ENCODE results near the gene NEDD9. TPM values are rescaled to one million over a fixed set of nuclear protein-coding genes. Genes with fewer than 3 reads are reported as not detected.

Gene NEDD9
- polyA plus RNA-seq, 3 donors: 65.9 to 75.7 (median 67.6) TPM

- DNase-seq (ENCODE audit: extremely low read depth in 1 of 11, low read depth in 9 of 11, low spot score in 4 of 11): no peak
These were observed 19.8 kb downstream of the NEDD9 start for GRCh38 chr6:11212664-11213063.

GRCh38 chr6:11211254-11211653 lies 21.2 kb downstream of the NEDD9 start:
- DNase-seq (ENCODE audit: extremely low read depth in 1 of 11, low read depth in 9 of 11, low spot score in 4 of 11): no peak

DNA sequence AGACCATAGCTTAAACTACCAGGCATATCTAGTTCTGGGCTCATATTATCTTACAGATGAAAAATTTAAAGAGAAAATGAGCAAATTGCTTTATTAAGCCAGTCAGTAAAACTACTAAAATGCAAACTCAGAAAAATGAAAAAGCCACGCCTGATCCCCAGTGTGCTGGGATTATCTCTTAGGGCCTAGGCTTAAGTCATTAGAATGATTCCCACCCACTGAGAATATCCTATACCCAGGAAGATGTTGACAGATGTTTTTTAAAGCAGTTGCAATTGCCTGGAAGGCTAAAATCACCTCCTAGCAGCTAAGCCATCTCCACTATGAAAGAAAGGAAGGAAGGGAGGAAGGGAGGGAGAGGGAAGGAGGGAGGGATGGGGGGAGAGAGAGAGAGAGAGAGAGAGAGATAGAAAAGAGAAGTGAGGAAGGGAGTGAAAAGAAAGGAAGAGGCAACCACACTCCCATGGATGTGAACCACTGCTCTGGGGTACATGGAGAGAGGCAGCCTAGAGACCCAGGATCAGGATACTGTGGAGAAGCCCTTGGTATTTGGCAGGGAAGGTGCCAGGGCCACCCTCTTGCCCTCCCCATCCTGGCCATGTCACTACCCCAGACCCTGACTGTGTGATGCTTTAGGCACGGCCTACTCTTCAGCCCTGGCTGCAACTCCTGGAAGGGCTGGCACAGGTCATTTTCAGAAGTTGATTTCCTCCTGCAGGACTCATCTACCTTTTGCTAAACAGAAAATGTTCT lies 21.9 kb downstream of the NEDD9 start:
- no peak for DNase-seq (ENCODE audit: extremely low read depth in 1 of 11, low read depth in 9 of 11, low spot score in 4 of 11)

GRCh38 chr6:11209906-11210305 lies 22.6 kb downstream of the NEDD9 start:
- no peak for DNase-seq (ENCODE audit: extremely low read depth in 1 of 11, low read depth in 9 of 11, low spot score in 4 of 11)

GRCh38 chr6:11209369-11209768 lies 23.1 kb downstream of the NEDD9 start:
- no peak for DNase-seq (ENCODE audit: extremely low read depth in 1 of 11, low read depth in 9 of 11, low spot score in 4 of 11)

- DNase-seq (ENCODE audit: extremely low read depth in 1 of 11, low read depth in 9 of 11, low spot score in 4 of 11): no peak
These were observed 23.6 kb downstream of the NEDD9 start for GRCh38 chr6:11208854-11209253.

GRCh38 chr6:11208267-11208666 lies 24.2 kb downstream of the NEDD9 start:
- DNase-seq (ENCODE audit: extremely low read depth in 1 of 11, low read depth in 9 of 11, low spot score in 4 of 11): no peak

DNA sequence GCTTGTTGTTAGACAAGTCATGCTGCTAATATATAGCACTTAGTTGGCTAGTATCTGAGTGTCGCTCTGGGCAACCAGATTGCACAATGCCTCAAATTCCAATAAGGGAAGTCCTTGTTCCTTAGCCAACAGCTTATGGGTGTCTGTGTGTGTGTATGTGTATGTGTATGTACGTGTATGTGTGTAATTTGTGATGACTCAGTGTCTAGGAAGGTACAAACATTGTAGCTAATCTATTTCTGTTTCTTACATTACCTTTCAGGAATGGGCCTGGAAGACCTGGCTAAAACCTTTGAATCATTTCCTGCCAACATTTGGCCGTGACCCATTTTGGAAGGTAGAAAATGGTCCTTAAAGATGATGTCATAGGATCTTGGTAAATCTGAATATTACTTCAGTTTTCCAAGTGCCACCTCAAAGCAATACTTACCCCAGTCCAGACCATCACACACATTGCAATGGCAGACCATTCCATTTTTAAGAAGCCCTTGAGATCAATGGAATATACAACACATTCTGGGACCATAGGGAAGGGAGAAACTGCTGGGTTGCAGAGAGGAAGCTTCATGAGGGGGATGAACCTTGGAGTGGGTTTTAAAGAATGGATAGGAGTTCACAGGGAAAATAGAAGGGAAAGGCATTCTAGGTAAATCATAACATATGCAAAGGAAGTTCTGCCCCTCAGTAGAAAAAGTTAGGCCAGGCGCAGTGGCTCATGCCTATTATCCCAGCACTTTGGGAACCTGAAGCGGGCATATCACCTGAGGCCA lies 25.1 kb downstream of the NEDD9 start:
- no peak for DNase-seq (ENCODE audit: extremely low read depth in 1 of 11, low read depth in 9 of 11, low spot score in 4 of 11)

- no peak for DNase-seq (ENCODE audit: extremely low read depth in 1 of 11, low read depth in 9 of 11, low spot score in 4 of 11)
These were observed 25.9 kb downstream of the NEDD9 start for GRCh38 chr6:11206576-11206975.

DNA sequence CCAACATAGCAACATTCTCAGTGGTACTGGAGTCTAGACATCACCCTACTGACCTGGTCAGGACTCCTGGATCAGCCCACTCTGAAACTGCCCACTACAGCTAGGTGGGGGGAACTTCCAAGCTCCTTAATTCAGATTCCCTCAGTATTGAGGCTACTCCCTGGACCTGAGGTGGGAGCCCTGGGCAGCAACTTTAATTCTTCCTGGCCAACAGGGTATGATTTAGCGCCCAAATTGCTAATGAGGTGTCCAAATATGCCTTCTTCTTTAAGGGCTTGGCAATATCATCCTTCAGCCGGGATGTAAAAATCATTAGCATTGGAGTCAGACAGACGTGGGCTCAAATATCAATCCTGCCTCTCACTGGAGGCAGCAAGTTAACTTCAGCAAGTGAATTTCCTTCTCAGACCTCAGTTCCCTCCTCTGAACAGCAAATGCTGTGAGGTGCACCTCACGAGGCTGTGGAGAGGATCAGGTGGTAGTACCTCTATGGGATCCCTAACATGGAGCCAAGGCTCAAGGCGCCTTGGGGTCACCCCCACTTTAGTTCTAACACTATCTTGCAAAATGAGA lies 27.6 kb downstream of the NEDD9 start:
- no peak for DNase-seq (ENCODE audit: extremely low read depth in 1 of 11, low read depth in 9 of 11, low spot score in 4 of 11)

GRCh38 chr6:11204005-11204399 lies 28.5 kb downstream of the NEDD9 start:
- DNase-seq (ENCODE audit: extremely low read depth in 1 of 11, low read depth in 9 of 11, low spot score in 4 of 11): no peak

- DNase-seq (ENCODE audit: extremely low read depth in 1 of 11, low read depth in 9 of 11, low spot score in 4 of 11): no peak
These were observed 29.0 kb downstream of the NEDD9 start for GRCh38 chr6:11203306-11204004.

DNA sequence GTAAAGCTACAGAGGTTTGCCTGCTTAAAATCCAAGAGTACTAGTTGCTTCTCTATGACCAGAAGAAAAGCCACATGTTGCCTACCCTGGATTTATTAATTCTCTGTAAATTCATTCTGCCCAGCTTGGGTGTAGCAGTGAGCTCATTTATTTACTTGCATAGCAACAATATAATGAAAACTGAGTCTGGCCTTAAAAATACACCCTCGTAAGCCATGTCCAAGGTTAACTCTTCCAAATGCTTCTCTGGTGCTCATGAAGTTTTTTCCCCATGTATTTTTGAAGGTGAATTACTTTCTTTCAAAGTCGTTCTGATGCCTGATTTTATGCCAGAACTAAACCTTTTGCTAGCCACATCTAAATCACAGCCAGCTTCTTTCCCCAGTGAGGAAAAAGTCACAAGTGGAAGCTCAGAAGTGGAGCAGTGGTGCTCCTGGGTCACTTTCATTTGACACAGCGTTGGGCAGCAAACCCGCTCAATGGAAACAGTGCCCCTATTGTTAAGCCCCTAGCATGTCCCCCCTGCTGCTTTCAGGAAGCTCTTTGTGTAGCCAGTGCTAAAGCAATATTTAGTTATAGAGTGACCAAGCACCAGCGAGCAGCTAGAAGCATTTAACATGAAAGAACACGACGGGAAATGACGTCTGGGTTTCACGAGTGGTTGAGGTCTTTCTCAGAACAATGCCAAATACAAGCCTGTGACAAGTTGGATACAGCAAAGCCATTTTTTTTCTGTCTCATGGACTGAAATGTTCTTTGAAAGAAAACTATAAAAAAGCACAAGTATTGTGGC lies 29.8 kb downstream of the NEDD9 start:
- peak in 1 of 11 donors; percentile 38 for DNase-seq (ENCODE audit: extremely low read depth in 1 of 11, low read depth in 9 of 11, low spot score in 4 of 11)

- DNase-seq (ENCODE audit: extremely low read depth in 1 of 11, low read depth in 9 of 11, low spot score in 4 of 11): no peak
These were observed 30.5 kb downstream of the NEDD9 start for GRCh38 chr6:11201772-11202512.

DNA sequence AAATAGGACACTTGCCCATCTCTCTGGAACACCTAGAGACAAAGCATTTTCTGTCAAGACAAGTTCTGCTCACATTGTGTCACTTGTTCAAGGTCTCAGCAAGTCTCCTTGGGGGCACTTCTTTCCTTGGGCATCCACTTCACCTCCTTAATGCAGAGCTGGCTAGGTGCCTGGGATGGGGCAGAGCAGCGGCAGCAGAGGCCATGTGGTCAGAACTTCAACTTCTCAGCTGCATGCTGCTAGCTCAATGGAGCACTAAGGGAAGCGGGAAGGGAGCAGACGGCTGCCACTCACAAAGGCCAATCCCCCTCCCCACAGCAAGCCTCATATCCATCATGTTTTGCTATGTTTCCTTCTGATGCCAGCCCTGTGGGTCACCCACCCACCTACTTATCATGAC lies 31.5 kb downstream of the NEDD9 start:
- DNase-seq (ENCODE audit: extremely low read depth in 1 of 11, low read depth in 9 of 11, low spot score in 4 of 11): no peak

DNA sequence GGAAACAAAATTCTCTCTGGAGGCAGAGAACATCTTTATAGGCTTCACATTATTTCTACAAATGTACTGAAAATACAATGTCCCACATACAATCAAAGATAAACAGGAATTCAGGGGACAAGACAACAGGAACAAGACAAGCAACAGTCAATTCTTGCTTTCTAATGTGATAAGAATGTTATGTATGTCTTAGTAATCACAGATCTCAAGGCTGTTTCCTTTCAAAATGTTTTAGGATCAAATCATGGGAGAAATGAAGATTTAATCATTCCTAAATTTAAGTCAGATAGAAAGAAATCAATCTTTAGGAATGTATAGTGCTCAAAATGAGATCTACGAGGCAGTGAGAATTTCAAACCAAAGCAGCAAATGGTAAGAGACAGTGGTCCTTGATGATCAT lies 32.1 kb downstream of the NEDD9 start:
- no peak for DNase-seq (ENCODE audit: extremely low read depth in 1 of 11, low read depth in 9 of 11, low spot score in 4 of 11)

- no peak for DNase-seq (ENCODE audit: extremely low read depth in 1 of 11, low read depth in 9 of 11, low spot score in 4 of 11)
These were observed 33.5 kb downstream of the NEDD9 start for GRCh38 chr6:11198663-11199603.

Data from renal cortex interstitium (tissue), 11 donors.